Stimulated activated CD4-positive, alpha-beta T cell treated with anti-CD3 and anti-CD28 coated beads, Interleukin-4, amount 100 ng/mL, for 4 hours (primary cell): ENCODE measurements around the gene APOBEC4.
"Not testable (repeated sequence)": the region's sequence is repeated elsewhere in the genome, so short reads cannot be mapped to it uniquely, and the experiment has no call there.

ENCODE experiments used
- DNase-seq, 2 experiments: peaks; one replicate each; pipeline ENCODE4 v3.0.0-alpha.2; 2020

APOBEC4 gene

GRCh38 chr1:183633676-183634343 is 19.3 kb downstream of the APOBEC4 start:
- peak in 1 of 2 experiments; percentile 14 for DNase-seq

GRCh38 chr1:183632964-183633363 is 20.2 kb downstream of the APOBEC4 start:
- no peak for DNase-seq

- no peak for DNase-seq
Observed at GRCh38 chr1:183632114-183632513, 21.0 kb downstream of the APOBEC4 start.

GRCh38 chr1:183630748-183631147 is 22.4 kb downstream of the APOBEC4 start:
- no peak for DNase-seq

- DNase-seq = no peak
Observed at GRCh38 chr1:183628537-183628936, 24.6 kb downstream of the APOBEC4 start.

- DNase-seq = not testable (repeated sequence)
Observed at GRCh38 chr1:183626236-183626635, 26.9 kb downstream of the APOBEC4 start.

GRCh38 chr1:183622884-183623785 is 30.0 kb downstream of the APOBEC4 start:
- peak; percentile 13 to 40 for DNase-seq

GRCh38 chr1:183622013-183622412 is 31.1 kb downstream of the APOBEC4 start:
- no peak for DNase-seq

GRCh38 chr1:183620311-183620710 is 32.8 kb downstream of the APOBEC4 start:
- no peak for DNase-seq

GRCh38 chr1:183619781-183620180 is 33.3 kb downstream of the APOBEC4 start:
- no peak for DNase-seq

GRCh38 chr1:183618202-183618601 is 34.9 kb downstream of the APOBEC4 start:
- DNase-seq = not testable (repeated sequence)

- DNase-seq = not testable (repeated sequence)
Observed at GRCh38 chr1:183612975-183613374, 40.1 kb downstream of the APOBEC4 start.

- no peak for DNase-seq
Observed at GRCh38 chr1:183612407-183612806, 40.7 kb downstream of the APOBEC4 start.

- no peak for DNase-seq
Observed at GRCh38 chr1:183611021-183611420, 42.1 kb downstream of the APOBEC4 start.

- DNase-seq = no peak
Observed at GRCh38 chr1:183609759-183610452, 43.2 kb downstream of the APOBEC4 start.

GRCh38 chr1:183609313-183609712 is 43.8 kb downstream of the APOBEC4 start:
- DNase-seq = no peak

GRCh38 chr1:183607322-183607980 is 45.7 kb downstream of the APOBEC4 start:
- no peak for DNase-seq

- DNase-seq = no peak
Observed at GRCh38 chr1:183605904-183606303, 47.2 kb downstream of the APOBEC4 start.

- no peak for DNase-seq
Observed at GRCh38 chr1:183604815-183605214, 48.3 kb downstream of the APOBEC4 start.

GRCh38 chr1:183604038-183604808 is 48.9 kb downstream of the APOBEC4 start:
- no peak for DNase-seq

GRCh38 chr1:183602510-183602909 is 50.6 kb downstream of the APOBEC4 start:
- no peak for DNase-seq

GRCh38 chr1:183600634-183601033 is 52.5 kb downstream of the APOBEC4 start:
- DNase-seq = no peak
